Stomach (tissue), 9 donors: Measurements from ENCODE around the gene OLFML3. TPM values are rescaled to one million over a fixed set of nuclear protein-coding genes. Genes with fewer than 3 reads are reported as not detected.
A peak's percentile ranks its signal among the peaks of the same experiment; 100 is the strongest.
"Not testable (repeated sequence)": the region's sequence is repeated elsewhere in the genome, so short reads cannot be mapped to it uniquely, and the experiment has no call there.

ENCODE experiments used
- DNase-seq, 2 donors: peaks; one replicate each; pipeline versions ENCODE4 v3.0.0 to v3.0.0-alpha.2; 2013 to 2019
- H3K27ac ChIP-seq, 5 donors: fragments of 200-600 bp in 4 of 5; sonication (generic) in 4 of 5; one replicate each; pipeline ENCODE4 v1.5.1; 2013 to 2019; ENCODE audit warnings: mild to moderate bottlenecking in 1 of 5, moderate library complexity in 1 of 5
- H3K27me3 ChIP-seq, 3 donors: fragments of 200-600 bp; sonication (generic); one replicate each; pipeline ENCODE4 v1.5.1; 2017 to 2019; ENCODE audit warnings: mixed run types in 1 of 3
- H3K36me3 ChIP-seq, 4 donors: fragments of 200-600 bp; sonication (generic); 1 replicate in 3 of 4; 2 replicates in 1 of 4; pipeline ENCODE4 v1.5.1; 2016 to 2019
- H3K4me1 ChIP-seq, 4 donors: fragments of 200-600 bp; sonication (generic); one replicate each; pipeline ENCODE4 v1.5.1; 2016 to 2019
- H3K4me3 ChIP-seq, 4 donors: fragments of 200-600 bp; sonication (generic) in 3 of 4; one replicate each; pipeline ENCODE4 v1.5.1; 2016 to 2019; ENCODE audit warnings: mild to moderate bottlenecking in 1 of 4
- H3K9me3 ChIP-seq, 4 donors: fragments of 200-600 bp; sonication (generic); one replicate each; pipeline ENCODE4 v1.5.1; 2016 to 2019
- CTCF ChIP-seq, 7 experiments: fragments of 450-650 bp in 4 of 7; fragments of 200-600 bp in 3 of 7; sonication (generic) in 3 of 7; IDR thresholded peaks; one replicate each; pipeline ENCODE4 v1.5.1; 2016 to 2019; ENCODE audit warnings: antibody characterized with exemption in 7 of 7, control low read depth in 2 of 7, mild to moderate bottlenecking in 1 of 7
- EP300 ChIP-seq: sonication (generic); formaldehyde crosslinking; IDR thresholded peaks from one replicate; pipeline ENCODE4 v1.6.1; 2017; ENCODE audit warnings: antibody characterized with exemption
- POLR2A ChIP-seq, 4 donors: fragments of 450-650 bp; IDR thresholded peaks; one replicate each; pipeline ENCODE4 v1.6.1; 2016; ENCODE audit warnings: antibody characterized with exemption in 4 of 4, control low read depth in 2 of 4, mild to moderate bottlenecking in 1 of 4, moderate library complexity in 1 of 4
- POLR2AphosphoS5 ChIP-seq, 3 donors: sonication (generic); formaldehyde crosslinking; IDR thresholded peaks; one replicate each; pipeline ENCODE4 v1.6.1; 2016; ENCODE audit warnings: antibody characterized with exemption in 3 of 3
- WGBS, 5 donors: extraction: QIAGEN DNeasy Blood & Tissue Kit in 3 of 5; methylation state at CpG; one replicate each; pipeline versions ENCODE4 v1.1.5 to v1.1.7; 2013 to 2018; 5-methylcytosine and 5-hydroxymethylcytosine counted together
- intact Hi-C: fragments of 100-400 bp; cut with DNase I; formaldehyde crosslinking; loops from one replicate; pipeline ENCODE4 v1.15.1; 2023; ENCODE audit warnings: low total_unique reads
- polyA plus RNA-seq, 3 donors: library from polyadenylated mRNA; stranded (reverse); fragments of 200-250 nt; gene quantifications; one replicate each; pipeline ENCODE4 v1.2.3, GENCODE V29; 2013
- total RNA-seq, 5 donors: library from RNA; depleted of rRNA; stranded (reverse); fragments of >200 nt; gene quantifications; one replicate each; pipeline versions ENCODE4 v1.1.0 to v1.2.3, GENCODE V29; 2014 to 2016
- donor health status: healthy with polysubstance abuse.
- donor health status: Bipolar disorder and iron deficiency.
- donor health status: healthy.

The OLFML3 gene
- total and polyA plus RNA-seq, 8 donors = 2.9 to 84.3 (median 25.2) TPM

GRCh38 chr1:113999799-114000198, 20.5 kb downstream of the OLFML3 start:
- H3K27me3 ChIP-seq = no peaks in the 10 kb centered on the region
- no peaks in the 10 kb centered on the region for H3K36me3 ChIP-seq
- no peak for TF ChIP-seq EP300
- DNase-seq = peak in 1 of 2 donors; percentile 30
- no peak overlapping the region for H3K27ac ChIP-seq
- 57 to 69% (median 65%) methylated on average over 2 of the region's 2 CpGs for WGBS, 5 donors
- H3K4me3 ChIP-seq = no peak overlapping the region
- peaks cover 1 to 17% (median 10%) of the 10 kb centered on the region in 4 donors for H3K9me3 ChIP-seq
- intact Hi-C loops = no loop called here
- H3K4me1 ChIP-seq = peaks cover 0 to 4% (median 1%) of the 10 kb centered on the region in 4 donors

- no peaks in the 10 kb centered on the region for H3K27me3 ChIP-seq
- H3K27ac ChIP-seq = no peak overlapping the region
- peaks cover 0 to 11% (median 5%) of the 10 kb centered on the region in 4 donors for H3K9me3 ChIP-seq
- TF ChIP-seq POLR2AphosphoS5 (IDR thresholded peaks at IDR 0.05) = no peak
- no peak for TF ChIP-seq POLR2A (IDR thresholded peaks at IDR 0.05)
- no peak for TF ChIP-seq EP300
- TF ChIP-seq CTCF (IDR thresholded peaks at IDR 0.05) = no peak
- H3K36me3 ChIP-seq = no peaks in the 10 kb centered on the region
- intact Hi-C loops = no loop called here
- peaks cover 0 to 4% (median 1%) of the 10 kb centered on the region in 4 donors for H3K4me1 ChIP-seq
- DNase-seq = no peak
- no peak overlapping the region for H3K4me3 ChIP-seq
These were observed 21.1 kb downstream of the OLFML3 start for GRCh38 chr1:114000406-114000805.

- H3K4me1 ChIP-seq = peaks cover 0 to 4% (median 1%) of the 10 kb centered on the region in 4 donors
- WGBS, 5 donors = 54 to 65% (median 59%) methylated on average over 15 of the region's 15 CpGs
These were observed 23.4 kb downstream of the OLFML3 start for GRCh38 chr1:114002492-114003239.

GRCh38 chr1:114003431-114003830, 24.2 kb downstream of the OLFML3 start:
- peak in 1 of 2 donors; percentile 30 for DNase-seq
- H3K9me3 ChIP-seq = no peaks in the 10 kb centered on the region
- H3K4me3 ChIP-seq = no peak overlapping the region
- H3K27ac ChIP-seq = no peak overlapping the region
- no peaks in the 10 kb centered on the region for H3K27me3 ChIP-seq
- intact Hi-C loops = no loop called here
- WGBS, 5 donors = 39 to 64% (median 59%) methylated on average over 5 of the region's 5 CpGs
- no peaks in the 10 kb centered on the region for H3K36me3 ChIP-seq
- TF ChIP-seq POLR2A (IDR thresholded peaks at IDR 0.05) (no peak), EP300 (no peak)
- H3K4me1 ChIP-seq = peaks cover 0 to 4% (median 1%) of the 10 kb centered on the region in 4 donors

More at GRCh38 chr1:114002492-114003239, 23.4 kb downstream of the OLFML3 start:
- Histone ChIP-seq H3K4me3 (no peak overlapping the region), H3K9me3 (no peaks in the 10 kb centered on the region), H3K36me3 (no peaks in the 10 kb centered on the region), H3K27me3 (no peaks in the 10 kb centered on the region), H3K27ac (no peak overlapping the region)
- DNase-seq = peak in 1 of 2 donors; percentile 71
- intact Hi-C loops = no loop called here
- TF ChIP-seq CTCF (IDR thresholded peaks at IDR 0.05) = no peak
- TF ChIP-seq EP300 = no peak
- TF ChIP-seq POLR2A (IDR thresholded peaks at IDR 0.05) = no peak
- TF ChIP-seq POLR2AphosphoS5 (IDR thresholded peaks at IDR 0.05) = no peak

GRCh38 chr1:114006825-114007224, 27.6 kb downstream of the OLFML3 start:
- H3K27me3 ChIP-seq, H3K36me3 ChIP-seq, H3K9me3 ChIP-seq, H3K4me3 ChIP-seq, DNase-seq, H3K4me1 ChIP-seq, H3K27ac ChIP-seq, intact Hi-C loops: not testable (repeated sequence)
- 78 to 89% (median 82%) methylated on average over 4 of the region's 4 CpGs for WGBS, 5 donors

- 59 to 69% (median 62%) methylated on average over 2 of the region's 2 CpGs for WGBS, 5 donors
- no peak overlapping the region for H3K4me3 ChIP-seq
- H3K27me3 ChIP-seq = no peaks in the 10 kb centered on the region
- H3K9me3 ChIP-seq = no peaks in the 10 kb centered on the region
- no peaks in the 10 kb centered on the region for H3K36me3 ChIP-seq
- H3K27ac ChIP-seq = no peak overlapping the region
- intact Hi-C loops = no loop called here
- H3K4me1 ChIP-seq = no peaks in the 10 kb centered on the region
- TF ChIP-seq CTCF (IDR thresholded peaks at IDR 0.05) (no peak), EP300 (no peak), POLR2A (IDR thresholded peaks at IDR 0.05) (no peak), POLR2AphosphoS5 (IDR thresholded peaks at IDR 0.05) (no peak)
- no peak for DNase-seq
These were observed 29.2 kb downstream of the OLFML3 start for GRCh38 chr1:114008480-114008941.
